Measurements from ENCODE around the gene DCDC1. TPM values are rescaled to one million over a fixed set of nuclear protein-coding genes. Genes with fewer than 3 reads are reported as not detected.
A peak's percentile ranks its signal among the peaks of the same experiment; 100 is the strongest.

DCDC1 gene
- total RNA-seq, 1 experiment from 2014 or later: 0.22 TPM

DNA sequence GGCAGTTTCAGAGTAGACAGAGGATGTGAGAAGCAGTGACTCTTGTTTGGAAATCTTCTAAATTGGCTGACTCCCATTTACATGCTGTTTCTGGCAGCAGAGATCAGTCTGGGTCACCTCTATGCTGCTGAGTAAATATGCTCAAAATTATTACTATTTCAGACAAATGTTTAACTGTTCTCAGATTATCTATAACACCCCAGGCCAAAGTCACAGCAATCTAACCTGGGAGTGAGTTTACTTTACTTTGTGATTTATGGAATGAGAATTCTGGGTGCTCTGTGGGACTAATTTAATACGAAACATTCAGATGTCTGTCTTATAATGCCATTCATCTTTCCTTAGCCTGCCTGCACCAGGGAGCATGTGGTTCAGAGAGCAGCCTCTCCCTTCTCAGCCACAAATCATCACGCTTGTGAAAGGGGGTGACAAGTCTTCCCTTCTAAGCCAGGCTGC is 500.9 kb downstream of the DCDC1 start (continued):
- TF ChIP-seq PRRX2 (CRISPR knock-in tag; IDR thresholded peaks at IDR 0.05) (no peak), FOXK1 (CRISPR knock-in tag; IDR thresholded peaks at IDR 0.05) (no peak), SMAD4 (CRISPR knock-in tag; IDR thresholded peaks at IDR 0.05) (no peak)
- TF ChIP-seq, protein P1, sequence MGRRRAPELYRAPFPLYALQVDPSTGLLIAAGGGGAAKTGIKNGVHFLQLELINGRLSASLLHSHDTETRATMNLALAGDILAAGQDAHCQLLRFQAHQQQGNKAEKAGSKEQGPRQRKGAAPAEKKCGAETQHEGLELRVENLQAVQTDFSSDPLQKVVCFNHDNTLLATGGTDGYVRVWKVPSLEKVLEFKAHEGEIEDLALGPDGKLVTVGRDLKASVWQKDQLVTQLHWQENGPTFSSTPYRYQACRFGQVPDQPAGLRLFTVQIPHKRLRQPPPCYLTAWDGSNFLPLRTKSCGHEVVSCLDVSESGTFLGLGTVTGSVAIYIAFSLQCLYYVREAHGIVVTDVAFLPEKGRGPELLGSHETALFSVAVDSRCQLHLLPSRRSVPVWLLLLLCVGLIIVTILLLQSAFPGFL (CRISPR knock-in tag; IDR thresholded peaks at IDR 0.05; ENCODE audit: borderline replicate concordance): no peak
- TF ChIP-seq, protein P2, sequence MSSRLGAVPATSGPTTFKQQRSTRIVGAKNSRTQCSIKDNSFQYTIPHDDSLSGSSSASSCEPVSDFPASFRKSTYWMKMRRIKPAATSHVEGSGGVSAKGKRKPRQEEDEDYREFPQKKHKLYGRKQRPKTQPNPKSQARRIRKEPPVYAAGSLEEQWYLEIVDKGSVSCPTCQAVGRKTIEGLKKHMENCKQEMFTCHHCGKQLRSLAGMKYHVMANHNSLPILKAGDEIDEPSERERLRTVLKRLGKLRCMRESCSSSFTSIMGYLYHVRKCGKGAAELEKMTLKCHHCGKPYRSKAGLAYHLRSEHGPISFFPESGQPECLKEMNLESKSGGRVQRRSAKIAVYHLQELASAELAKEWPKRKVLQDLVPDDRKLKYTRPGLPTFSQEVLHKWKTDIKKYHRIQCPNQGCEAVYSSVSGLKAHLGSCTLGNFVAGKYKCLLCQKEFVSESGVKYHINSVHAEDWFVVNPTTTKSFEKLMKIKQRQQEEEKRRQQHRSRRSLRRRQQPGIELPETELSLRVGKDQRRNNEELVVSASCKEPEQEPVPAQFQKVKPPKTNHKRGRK (CRISPR knock-in tag; IDR thresholded peaks at IDR 0.05; ENCODE audit: borderline replicate concordance): no peak
- TF ChIP-seq, protein P3, sequence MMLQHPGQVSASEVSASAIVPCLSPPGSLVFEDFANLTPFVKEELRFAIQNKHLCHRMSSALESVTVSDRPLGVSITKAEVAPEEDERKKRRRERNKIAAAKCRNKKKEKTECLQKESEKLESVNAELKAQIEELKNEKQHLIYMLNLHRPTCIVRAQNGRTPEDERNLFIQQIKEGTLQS (CRISPR knock-in tag; conservative IDR thresholded peaks at IDR 0.05): no peak
- TF ChIP-seq, protein P4, sequence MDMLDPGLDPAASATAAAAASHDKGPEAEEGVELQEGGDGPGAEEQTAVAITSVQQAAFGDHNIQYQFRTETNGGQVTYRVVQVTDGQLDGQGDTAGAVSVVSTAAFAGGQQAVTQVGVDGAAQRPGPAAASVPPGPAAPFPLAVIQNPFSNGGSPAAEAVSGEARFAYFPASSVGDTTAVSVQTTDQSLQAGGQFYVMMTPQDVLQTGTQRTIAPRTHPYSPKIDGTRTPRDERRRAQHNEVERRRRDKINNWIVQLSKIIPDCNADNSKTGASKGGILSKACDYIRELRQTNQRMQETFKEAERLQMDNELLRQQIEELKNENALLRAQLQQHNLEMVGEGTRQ (CRISPR knock-in tag; IDR thresholded peaks at IDR 0.05): no peak

DNA sequence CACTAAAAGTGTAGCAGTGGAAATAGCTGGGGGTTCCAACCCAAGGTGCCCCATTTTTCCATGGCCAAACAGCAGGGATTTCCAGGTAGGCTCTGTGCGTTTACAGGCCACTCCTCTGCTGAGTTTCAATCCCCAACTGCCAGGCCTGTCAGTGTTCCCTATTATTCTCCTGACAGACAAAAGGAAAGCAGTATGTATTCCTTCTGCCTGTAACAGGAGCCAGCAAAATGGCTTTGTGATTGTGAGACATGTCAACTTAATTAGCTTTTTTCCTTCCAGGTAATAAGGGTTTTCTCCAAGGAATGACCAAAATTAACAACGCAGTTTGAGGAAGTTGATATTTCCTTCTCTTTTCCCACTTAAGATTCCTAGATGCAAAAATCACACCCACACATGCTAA is 506.3 kb downstream of the DCDC1 start:
- Mint-ChIP-seq H3K36me3 (no peaks in the 10 kb centered on the region; the same call in 1 of the 2 replicates), H3K4me1 (peaks cover 43% of the 10 kb centered on the region), H3K4me3 (no peak overlapping the region), H3K27ac (no peak overlapping the region), H3K9me3 (peaks cover 15% of the 10 kb centered on the region), H3K27me3 (ENCODE audit: low read depth) (peaks cover 2% of the 10 kb centered on the region; the same call in 1 of the 2 replicates)
- ChIA-PET CTCF (interaction anchor here (2.6 kb wide), 1 partner anchor 51 kb away, joined by 7 read pairs; no protein-coding TSS in a partner anchor), POLR2A (no interaction called here)
- DNase-seq (ENCODE audit: low spot score) (no peak), ATAC-seq (peak; percentile 47)
- TF ChIP-seq ATF1 (CRISPR knock-in tag; IDR thresholded peaks at IDR 0.05) (no peak), ZNF121 (CRISPR knock-in tag; IDR thresholded peaks at IDR 0.05) (no peak), ZNF423 (CRISPR knock-in tag; IDR thresholded peaks at IDR 0.05) (no peak), OVOL2 (CRISPR knock-in tag; IDR thresholded peaks at IDR 0.05; ENCODE audit: borderline replicate concordance) (no peak), TP53 (CRISPR knock-in tag; IDR thresholded peaks at IDR 0.05) (no peak), RORB (CRISPR knock-in tag; IDR thresholded peaks at IDR 0.05) (no peak), GRHL2 (CRISPR knock-in tag; IDR thresholded peaks at IDR 0.05; ENCODE audit: insufficient replicate concordance, severe bottlenecking) (no peak), MYBL2 (CRISPR knock-in tag; IDR thresholded peaks at IDR 0.05) (no peak), IRF2 (CRISPR knock-in tag; IDR thresholded peaks at IDR 0.05; ENCODE audit: borderline replicate concordance, low read depth) (no peak), ZNF219 (CRISPR knock-in tag; IDR thresholded peaks at IDR 0.05; ENCODE audit: borderline replicate concordance) (no peak), NFYB (CRISPR knock-in tag; conservative IDR thresholded peaks at IDR 0.05; ENCODE audit: low read depth) (no peak)
- TF ChIP-seq, protein P5, sequence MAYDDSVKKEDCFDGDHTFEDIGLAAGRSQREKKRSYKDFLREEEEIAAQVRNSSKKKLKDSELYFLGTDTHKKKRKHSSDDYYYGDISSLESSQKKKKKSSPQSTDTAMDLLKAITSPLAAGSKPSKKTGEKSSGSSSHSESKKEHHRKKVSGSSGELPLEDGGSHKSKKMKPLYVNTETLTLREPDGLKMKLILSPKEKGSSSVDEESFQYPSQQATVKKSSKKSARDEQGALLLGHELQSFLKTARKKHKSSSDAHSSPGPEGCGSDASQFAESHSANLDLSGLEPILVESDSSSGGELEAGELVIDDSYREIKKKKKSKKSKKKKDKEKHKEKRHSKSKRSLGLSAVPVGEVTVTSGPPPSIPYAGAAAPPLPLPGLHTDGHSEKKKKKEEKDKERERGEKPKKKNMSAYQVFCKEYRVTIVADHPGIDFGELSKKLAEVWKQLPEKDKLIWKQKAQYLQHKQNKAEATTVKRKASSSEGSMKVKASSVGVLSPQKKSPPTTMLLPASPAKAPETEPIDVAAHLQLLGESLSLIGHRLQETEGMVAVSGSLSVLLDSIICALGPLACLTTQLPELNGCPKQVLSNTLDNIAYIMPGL (CRISPR knock-in tag; IDR thresholded peaks at IDR 0.05): no peak
- TF ChIP-seq, protein P6, sequence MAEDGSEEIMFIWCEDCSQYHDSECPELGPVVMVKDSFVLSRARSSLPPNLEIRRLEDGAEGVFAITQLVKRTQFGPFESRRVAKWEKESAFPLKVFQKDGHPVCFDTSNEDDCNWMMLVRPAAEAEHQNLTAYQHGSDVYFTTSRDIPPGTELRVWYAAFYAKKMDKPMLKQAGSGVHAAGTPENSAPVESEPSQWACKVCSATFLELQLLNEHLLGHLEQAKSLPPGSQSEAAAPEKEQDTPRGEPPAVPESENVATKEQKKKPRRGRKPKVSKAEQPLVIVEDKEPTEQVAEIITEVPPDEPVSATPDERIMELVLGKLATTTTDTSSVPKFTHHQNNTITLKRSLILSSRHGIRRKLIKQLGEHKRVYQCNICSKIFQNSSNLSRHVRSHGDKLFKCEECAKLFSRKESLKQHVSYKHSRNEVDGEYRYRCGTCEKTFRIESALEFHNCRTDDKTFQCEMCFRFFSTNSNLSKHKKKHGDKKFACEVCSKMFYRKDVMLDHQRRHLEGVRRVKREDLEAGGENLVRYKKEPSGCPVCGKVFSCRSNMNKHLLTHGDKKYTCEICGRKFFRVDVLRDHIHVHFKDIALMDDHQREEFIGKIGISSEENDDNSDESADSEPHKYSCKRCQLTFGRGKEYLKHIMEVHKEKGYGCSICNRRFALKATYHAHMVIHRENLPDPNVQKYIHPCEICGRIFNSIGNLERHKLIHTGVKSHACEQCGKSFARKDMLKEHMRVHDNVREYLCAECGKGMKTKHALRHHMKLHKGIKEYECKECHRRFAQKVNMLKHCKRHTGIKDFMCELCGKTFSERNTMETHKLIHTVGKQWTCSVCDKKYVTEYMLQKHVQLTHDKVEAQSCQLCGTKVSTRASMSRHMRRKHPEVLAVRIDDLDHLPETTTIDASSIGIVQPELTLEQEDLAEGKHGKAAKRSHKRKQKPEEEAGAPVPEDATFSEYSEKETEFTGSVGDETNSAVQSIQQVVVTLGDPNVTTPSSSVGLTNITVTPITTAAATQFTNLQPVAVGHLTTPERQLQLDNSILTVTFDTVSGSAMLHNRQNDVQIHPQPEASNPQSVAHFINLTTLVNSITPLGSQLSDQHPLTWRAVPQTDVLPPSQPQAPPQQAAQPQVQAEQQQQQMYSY (CRISPR knock-in tag; IDR thresholded peaks at IDR 0.05): no peak
- TF ChIP-seq, protein P3 (CRISPR knock-in tag; conservative IDR thresholded peaks at IDR 0.05): no peak
- TF ChIP-seq, protein P7, sequence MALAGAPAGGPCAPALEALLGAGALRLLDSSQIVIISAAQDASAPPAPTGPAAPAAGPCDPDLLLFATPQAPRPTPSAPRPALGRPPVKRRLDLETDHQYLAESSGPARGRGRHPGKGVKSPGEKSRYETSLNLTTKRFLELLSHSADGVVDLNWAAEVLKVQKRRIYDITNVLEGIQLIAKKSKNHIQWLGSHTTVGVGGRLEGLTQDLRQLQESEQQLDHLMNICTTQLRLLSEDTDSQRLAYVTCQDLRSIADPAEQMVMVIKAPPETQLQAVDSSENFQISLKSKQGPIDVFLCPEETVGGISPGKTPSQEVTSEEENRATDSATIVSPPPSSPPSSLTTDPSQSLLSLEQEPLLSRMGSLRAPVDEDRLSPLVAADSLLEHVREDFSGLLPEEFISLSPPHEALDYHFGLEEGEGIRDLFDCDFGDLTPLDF (CRISPR knock-in tag; IDR thresholded peaks at IDR 0.05): no peak
- TF ChIP-seq, protein P8, sequence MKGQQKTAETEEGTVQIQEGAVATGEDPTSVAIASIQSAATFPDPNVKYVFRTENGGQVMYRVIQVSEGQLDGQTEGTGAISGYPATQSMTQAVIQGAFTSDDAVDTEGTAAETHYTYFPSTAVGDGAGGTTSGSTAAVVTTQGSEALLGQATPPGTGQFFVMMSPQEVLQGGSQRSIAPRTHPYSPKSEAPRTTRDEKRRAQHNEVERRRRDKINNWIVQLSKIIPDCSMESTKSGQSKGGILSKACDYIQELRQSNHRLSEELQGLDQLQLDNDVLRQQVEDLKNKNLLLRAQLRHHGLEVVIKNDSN (CRISPR knock-in tag; IDR thresholded peaks at IDR 0.05): no peak

Measured in WTC11 (cell line).